Measurements from ENCODE around the gene CRABP1.

GRCh38 chr15:78388865-78389264 is 48.7 kb downstream of the CRABP1 start:
- TF ChIP-seq CTCF (conservative IDR thresholded peaks at IDR 0.05) (no peak), EZH2 (IDR thresholded peaks at IDR 0.05; ENCODE audit: low read depth) (no peak)

Data from PC-9 (cell line).